ENCODE results near the gene DAGLA.

DAGLA gene

DNA sequence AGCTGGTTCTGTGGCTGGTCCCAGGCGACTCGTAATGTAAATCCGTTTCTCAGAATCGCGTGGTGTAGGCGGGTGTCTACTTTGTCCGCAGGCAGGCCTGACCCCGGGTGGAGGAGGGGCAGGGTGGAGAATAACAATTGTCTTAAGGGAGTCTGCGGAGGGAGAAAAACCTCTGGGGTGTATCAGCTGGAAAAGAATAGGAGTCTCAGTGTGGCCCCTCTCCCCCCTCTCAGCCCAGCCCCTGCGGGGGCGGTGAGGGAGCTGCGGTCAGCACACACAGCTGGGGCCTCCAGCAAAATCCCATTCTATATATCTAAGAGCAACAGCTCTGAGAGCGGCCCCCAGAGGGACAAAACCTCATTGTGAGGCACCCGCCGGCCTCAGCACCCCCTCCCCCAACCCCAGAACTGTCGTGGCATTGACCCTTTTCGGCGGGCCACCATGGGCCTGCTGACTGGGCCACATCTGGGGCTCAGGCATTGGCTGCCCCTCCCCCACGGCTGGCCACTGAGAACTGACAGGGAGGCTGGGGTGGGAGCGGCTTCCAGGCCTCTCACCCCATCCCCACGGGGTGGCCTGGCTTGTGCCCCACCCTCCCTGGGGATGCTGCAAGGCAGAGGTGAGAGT, 69.5 kb downstream of the DAGLA start:
- FAIRE-seq = no peak

DNA sequence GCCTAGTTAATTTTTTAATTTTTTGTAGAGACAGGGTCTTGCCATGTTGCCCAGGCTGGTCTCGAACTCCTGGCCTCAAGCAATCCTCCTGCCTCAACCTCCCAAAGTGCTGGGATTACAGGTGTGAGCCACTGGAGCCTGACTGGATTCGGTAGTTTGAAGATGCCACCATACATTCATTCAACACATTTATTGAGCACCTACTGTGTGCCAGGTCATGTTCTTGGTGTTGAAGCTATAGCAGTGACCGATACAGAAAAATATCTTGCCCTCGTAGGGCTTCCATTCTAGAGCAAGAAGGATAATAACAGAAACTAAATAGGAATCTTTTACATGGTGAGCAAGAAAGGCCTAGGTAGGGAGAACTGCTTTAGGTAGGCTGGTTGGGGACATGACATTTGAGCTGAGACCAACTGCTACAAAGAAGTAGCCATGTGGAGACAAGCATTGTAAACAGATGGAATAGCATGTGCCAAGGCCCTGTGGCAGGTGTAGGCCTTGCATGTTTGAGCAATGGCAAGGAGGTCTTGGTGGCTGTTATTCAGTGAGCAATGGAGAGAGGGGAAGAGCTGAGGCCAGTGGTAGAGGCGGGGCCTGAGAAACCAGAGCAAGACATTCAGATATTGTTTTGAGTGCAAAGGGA, 70.6 kb downstream of the DAGLA start:
- no peak for FAIRE-seq

DNA sequence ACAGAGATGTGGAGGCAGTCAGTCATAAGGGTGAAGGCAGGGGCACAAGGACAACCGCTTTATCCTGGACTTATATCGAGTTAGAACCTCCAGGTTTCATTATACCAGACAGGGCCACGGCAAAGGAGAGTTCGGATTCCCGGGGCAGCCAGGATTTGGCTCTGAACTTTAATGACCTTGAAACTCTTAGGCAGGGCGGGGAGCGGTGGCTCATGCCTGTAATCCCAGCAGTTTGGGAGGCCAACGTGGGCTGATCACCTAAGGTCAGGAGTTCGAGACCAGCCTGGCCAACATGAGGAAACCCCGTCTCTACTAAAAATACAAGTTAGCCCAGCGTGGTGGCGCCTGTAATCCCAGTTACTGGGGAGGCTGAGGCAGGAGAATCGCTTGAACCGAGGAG, 71.2 kb downstream of the DAGLA start:
- FAIRE-seq = no peak

DNA sequence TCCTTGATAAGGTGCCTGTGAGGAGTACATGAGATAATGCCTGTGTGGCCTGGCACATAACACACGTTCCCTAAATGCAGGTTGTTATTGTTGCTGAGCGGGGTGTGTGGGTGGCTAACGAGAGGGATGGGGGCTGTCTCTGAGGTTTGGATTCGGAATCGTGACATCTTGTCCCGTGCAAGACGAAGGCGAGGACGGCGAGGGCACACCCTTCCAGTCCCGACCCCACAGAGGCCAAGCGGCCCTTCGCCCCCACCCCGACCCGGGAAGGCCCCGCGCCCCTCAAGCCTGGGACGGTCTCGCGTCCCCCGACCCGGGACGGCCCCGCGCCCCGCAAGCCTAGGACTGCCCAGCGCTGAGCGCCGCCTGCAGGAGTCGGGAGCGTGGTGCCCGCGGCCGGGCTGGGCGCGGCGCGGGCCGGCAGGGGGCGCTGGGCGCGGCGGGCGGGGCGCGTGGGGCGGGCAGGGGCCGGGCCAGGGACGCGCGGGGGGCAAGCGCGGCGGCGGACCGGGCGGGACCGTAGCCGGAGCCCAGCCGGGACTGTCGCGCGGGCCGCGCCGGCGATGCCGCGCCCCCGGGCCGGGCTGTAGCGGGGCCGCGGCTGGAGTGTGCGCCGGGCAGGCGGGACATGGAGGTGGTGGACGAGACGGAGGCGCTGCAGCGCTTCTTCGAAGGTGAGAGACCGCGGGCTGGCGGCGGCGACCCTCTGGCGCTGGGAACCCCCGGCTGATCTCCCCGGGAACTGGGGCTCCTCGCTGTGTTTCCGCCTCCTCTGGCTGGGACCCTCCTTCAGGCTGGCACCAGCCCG, 72.1 kb downstream of the DAGLA start, which contains the start of gene MYRF:
Gene MYRF (plus strand): TSS at position 520 of the 808 bp plus-strand sequence. CDS start 109 bp downstream, at position 629.
- no peak for FAIRE-seq

DNA sequence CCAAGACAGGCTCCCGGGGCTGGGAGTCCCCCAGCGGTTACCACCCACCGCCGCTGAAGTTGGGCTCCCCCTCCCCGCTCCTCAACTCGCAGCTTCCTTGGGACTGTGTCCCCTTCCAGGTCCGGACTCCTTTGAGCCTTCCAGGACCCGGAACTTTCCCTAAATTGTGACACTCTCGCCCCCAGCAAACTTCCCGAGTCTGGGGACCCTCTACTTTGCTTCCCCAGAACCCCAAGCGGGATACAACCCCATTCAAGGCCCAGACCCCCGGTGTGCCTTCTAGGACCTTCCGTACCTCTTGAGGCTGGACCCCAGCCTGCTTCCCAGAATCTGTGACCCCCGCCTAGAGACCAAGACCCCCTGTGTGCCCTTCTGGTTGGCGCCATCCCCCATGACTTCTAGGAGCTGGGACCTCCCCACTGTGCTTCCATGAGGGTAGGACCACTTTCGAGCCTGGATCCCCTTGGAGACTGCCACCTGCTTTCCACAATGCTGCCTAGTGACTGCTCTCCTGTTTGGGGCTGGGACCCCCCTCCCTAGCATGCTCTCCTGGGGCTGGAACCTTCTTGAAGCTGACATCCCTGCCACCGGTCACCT, 72.8 kb downstream of the DAGLA start:
- no peak for FAIRE-seq

DNA sequence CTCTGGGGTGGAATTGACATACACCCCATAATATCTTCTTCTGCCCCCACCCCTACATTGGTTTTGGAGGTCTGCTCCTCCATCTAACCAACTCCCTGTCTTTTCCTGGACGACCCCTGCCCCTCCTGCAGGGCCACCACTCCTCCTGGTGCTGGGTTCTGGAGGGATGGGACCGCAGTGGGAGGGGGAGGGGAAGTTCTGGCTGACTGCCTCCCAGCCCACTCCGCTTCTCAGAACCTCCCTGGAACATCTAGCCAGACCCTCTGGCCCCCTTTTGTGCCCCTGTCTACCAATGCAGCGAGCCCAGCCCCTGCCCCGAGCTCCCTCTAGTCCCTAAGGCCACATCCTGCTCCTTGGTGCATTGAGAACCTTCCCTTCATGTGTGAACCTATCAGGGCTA, 73.5 kb downstream of the DAGLA start:
- no peak for FAIRE-seq

DNA sequence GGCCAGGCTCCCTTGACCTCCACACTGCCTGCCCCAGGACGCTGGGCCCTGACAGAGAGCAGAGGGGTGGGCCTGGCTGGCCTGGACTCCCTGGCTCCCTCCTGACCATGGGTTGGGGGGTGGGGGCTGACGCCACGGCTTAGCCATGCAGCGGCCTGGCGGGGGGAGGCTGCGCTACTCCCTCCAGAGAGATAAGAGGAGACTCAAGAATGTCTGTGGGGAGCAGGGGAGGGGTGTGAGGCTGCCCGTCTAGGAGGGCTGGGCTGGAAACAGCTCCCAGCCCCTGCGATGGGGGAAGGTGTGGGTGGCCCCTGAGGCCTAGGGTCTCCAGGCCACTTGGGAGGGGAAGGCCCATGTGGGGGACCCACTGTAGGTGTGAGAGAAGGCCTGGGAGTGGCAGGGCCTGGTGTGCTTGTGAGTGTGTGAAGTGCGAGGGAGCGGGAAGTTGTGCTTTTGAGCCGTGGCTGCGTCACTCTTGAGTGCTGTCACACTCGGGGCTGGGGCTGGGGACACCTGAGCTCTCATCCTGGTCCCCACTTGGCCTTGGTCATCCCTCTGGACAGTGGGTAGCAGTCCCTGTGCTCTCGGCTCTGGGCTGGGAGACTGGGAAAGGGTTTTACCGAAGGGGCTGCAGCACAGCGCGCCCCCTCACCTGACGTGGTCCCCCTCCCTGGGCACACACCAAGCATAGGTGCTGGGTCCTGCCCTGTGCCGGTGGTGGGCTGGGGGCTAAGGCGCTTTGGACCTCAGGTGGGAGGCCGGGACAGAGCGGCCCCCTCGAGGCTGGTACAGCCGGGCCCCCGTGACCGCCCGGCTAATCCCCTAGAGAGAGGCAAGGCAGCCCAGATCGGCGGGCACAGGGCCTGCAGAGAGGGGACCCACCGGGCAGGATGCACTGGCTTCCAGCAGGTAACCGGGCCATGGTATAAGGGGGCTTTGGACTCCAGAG, 74.6 kb downstream of the DAGLA start:
- no peak for FAIRE-seq

DNA sequence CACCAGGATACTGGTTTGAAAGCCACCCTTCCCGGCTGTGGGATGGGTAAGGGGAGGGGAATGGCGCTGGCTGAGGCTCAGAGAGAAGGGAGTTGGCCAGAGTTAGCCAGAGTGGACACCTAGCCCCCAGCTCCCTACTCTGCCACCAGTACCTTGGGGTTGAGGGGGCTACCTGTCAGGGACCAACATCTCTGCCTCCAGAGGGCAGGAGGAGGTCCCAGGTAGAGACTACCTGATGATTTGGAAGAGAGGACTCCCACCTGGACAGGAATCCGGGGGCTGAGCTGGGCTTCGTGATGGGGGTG, 75.9 kb downstream of the DAGLA start:
- FAIRE-seq = no peak

DNA sequence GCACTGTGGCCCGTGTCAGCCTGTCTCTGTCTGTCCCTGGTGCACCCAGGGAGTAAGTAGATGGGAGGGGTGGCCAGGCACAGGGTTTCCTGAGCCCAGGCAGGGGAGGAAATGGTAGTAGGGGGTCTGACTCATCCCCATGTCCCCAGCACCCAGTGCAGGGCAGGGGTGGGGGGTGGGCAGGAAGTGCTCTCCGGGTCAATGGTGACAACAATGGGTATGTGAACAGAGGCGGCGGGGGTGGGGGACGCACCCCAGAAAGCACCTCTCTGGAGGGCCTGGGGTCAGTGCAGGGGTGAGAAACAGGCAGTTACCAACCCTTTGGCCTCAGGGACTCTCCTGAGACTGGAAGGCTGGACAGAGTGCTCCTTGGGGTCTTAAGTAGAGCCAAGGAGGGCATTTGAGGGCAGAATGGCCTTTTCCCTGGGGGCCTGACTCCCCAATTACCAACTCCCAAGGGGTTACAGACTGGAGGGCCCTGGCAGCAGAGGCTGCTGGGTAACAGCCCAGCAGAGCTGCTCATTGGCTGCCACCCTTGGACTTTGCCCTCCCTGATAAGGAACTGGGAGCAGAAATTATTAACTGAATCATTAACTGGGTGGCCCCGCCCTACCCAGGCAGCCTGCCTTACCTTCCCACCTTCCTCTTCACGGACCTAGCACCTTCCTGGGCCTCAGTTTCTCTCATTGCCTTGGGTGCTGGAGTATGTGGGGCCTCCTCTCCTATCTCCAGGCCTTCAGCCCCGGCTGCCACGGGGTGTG, 76.4 kb downstream of the DAGLA start:
- no peak for FAIRE-seq

DNA sequence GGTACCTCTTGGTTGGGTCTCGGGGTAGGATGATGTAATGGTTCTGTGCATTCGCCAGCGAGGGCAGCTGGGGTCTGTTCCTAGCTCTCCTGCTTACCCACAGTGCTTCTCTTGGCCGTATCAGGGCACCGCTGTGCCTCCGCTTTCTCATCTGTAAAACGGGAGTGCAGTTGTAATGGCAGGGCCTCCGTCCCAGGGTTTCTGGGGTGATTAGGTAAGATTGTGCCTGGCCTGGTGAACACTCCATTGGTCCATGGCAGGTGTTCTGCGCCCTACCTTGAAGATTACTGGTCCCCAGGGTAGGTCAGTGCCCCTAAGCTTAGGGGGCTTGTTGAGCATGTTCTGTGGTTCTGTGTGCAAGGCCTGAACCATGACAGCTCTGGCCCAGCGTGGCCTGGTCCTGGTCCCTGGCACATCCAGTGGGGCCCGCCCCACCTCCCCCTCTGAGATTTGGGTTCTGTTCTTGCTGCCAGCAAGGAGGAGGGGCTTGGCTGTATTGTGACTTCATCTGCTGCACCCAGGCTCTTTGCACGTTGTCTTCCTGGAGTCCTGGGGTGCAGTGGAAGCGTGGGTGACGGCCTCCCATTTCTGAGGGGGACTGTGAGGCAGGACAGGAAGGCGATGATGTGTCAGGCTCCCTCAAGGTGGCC, 77.1 kb downstream of the DAGLA start:
- FAIRE-seq = no peak

DNA sequence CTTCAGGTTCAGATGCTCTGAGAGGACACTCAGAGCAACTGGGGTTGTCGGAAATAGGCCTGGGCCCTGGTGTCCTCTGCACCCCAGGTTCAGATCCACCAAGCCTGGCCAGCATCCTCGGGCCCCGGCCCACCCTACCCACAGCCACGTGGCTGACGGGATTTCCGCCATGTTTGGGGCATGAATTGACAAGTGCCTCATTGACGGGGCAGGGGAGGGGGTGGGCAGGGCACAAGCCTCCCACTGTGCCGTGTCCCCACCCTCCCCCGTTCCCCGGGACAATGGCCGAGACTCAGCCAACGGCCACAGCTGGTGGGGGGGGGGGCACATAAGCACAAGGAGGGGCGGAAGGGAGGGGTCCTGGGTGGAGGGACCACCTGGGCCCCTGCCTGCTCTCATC, 80.8 kb downstream of the DAGLA start:
- no peak for FAIRE-seq

DNA sequence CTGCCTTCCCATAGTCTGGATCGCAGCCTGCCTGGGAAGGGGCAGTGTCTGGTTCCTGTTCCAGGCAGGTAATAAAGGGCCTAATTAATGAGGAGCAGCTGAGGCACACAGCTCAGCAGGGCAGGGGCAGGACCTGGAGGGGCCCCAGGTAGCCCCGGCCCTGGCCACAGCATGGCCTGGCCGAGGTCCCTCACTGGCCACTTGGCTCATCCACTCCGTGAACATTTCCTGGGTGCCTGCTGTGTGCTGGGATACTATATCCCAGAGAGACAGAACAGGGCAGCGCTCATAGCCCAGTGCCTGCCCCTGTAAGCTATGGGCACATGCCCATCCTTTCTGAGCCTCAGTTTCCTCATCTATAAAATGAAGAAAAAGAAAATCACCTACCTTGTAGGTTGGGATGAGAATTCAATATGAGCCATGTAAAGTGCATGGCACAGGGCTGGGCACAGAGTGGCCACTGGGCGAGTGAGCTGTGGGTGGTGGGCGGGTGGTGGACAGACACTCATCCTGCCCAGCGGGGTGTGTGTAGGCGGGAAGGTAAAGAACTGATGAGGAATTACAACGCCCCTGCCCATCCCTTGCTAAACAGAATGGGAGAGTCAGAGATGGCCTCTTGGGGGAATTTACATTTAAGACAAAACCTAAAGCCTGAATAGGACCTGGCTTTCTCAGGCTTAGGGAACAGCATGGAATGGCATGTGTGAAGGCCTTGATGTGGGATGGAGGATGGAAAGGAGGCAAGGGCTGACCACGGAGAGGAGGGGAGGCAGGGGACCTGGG, 81.4 kb downstream of the DAGLA start:
- no peak for FAIRE-seq

DNA sequence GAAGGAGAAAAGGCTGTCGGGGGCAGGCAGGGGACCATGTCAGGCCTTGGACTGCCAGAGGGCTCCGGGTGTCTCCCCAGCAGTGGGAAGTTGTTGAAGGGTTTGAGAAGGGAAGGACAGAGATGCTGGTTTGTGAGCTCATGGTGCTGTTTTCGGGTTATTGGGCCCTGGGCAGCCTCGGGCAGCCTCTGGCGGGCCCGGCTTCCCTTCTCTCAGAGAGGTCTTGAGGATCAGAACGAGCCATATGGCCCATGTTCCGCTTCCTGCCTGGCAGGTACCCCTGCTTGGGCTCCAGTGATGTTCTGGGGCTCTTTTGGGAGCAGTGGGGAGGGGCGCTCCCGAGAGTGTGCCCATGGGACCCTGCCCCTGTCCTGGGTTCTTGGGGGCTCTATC, 82.0 kb downstream of the DAGLA start:
- FAIRE-seq = no peak

DNA sequence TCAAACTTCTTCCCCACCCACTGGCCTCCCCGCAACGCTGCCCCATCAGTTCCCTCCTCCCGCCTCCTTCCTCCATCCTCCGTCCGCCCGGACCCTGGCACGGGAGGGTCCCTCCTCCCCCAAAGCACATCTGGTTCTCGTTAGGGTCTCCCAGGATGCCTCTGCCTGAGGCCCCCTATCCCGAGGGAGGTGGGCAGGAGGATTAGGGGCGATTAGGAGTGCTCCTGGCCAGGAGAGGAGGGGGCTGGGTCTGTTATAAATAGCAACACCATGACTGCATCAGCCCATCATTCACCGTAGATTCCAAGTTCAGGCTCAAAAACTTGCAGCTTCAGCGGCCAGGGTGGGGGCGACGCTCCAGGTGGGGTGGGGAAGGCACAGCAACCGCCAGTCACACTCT, 82.6 kb downstream of the DAGLA start:
- no peak for FAIRE-seq

DNA sequence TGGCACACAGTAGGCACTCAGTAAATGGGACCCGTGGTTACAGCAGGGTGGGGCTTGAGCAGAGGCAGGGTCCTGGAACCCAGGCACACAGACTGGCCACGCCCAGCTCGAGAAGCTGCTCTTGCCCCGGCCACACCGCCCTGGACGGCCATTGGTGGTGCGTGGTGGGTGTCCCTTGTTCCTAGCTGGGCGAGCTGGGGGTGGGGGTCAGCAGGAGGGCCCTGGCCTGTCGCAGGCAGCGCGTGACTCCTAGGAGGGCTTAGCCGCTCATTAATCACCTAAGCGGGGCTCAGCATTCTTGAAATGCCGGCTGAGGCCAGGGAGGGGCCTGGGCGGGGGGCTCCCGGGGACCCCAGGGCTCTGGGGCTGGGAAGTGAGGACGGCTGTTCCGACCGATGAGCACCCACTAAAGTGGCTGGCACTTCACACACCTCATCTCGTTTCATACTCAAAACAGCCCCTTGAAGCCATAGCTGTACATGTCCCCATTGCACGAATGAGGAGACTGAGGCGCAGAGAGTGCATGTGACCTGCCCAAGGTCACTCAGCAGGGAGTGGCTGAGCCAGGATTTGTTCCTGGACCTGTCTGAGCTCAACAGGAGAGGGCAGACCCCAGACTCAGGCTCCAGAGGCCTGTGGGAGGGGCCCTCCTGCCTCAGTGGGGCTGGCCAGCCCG, 83.9 kb downstream of the DAGLA start:
- FAIRE-seq = no peak

DNA sequence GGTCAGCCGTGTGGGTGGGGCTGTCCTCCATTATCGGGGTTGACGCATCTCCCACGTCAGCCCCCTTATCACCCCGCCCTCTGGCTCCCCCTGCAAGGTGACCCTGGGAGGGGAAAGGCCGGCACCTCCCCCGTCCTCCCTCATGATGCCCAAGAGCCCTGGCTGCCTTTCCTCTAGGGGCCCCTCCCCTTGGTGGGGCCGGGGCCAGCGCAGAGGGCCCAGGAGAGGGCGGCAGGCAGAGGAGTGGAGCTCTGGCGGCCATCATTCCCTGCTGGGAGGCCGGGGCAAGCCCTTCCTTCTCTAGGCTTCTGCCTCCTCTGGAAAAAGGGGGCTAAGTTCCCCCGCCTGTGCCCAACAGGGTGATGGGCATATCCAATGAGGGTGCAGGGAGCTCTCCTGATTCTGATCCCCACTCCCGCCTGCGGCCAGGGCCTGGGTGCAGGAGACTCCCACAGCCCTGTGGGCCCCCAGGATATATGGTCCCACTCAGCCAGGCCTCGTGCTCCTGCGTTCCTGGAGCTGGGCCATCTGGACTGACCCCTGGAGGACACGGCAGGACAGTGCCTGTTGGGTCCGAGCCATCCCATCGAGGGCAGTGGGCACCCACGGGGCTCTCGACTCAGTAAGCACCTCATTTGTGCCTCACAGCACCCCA, 84.5 kb downstream of the DAGLA start:
- no peak for FAIRE-seq

DNA sequence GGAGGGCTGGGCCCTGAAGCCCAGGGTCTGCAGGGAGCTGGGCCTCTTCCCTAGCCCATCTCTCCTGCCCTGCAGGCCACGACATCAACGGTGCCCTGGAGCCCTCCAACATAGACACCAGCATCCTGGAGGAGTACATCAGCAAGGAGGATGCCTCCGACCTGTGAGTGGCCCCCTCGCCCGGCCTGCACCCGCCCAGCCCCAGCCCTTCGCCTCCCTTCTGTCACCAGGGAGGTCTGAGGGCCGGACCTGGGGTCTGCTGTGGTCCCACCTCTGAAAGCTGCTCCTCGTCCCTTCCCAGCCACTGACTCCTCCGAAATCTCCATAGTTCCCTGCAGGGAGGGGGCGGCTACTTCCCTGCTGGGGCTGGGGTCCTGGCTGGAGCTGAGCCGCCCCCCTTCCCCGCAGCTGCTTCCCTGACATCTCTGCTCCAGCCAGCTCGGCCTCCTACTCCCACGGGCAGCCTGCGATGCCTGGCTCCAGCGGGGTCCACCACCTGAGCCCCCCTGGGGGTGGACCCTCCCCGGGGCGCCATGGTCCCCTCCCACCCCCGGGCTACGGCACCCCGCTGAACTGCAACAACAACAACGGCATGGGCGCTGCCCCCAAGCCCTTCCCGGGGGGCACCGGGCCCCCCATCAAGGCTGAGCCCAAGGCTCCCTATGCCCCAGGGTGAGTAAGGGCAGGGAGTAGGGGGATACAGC, 85.5 kb downstream of the DAGLA start:
- no peak for FAIRE-seq

DNA sequence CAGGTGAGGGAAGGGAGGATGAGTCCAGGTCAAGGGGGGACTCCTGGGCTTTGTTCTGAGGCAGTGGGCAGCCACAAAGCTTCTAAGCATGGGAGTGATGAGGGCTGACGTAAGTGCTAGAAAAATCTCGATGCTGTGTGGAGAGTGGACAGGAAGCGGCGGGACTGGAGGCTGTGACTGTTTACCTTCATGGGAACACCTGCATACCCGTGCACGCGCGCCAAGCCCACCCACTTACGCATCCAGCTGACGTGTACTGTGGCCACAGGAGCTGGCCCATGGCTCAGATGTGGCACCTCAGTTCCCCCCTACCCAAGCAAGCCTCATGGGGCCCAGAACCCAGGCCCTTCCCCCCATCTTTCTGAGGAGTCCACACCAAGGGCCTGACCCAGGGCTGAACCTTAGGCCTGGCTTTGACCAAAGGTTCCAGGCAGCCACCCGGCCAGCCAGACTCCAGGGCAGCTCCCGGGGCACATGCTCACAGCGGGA, 86.2 kb downstream of the DAGLA start:
- FAIRE-seq = no peak
